SK-MEL-5 (cell line): Measurements from ENCODE around the gene MINDY4. TPM values are rescaled to one million over a fixed set of nuclear protein-coding genes. Genes with fewer than 3 reads are reported as not detected.

Experiments
- DNase-seq: peaks from one replicate; pipeline ENCODE4 v3.0.0-alpha.2; 2016; ENCODE audit warnings: low read depth, low spot score
- in situ Hi-C: cut with HindIII; loops from 2 replicates; pipeline ENCODE4 v1.10.0; 2016; ENCODE audit warnings: low sequenced_read_pairs, high pct_unique_total_duplicates, low pct_unique_long_range_greater_than_20kb
- polyA plus RNA-seq, 2 experiments: library from polyadenylated mRNA; depleted of rRNA; stranded (reverse); fragments of >200 nt; gene quantifications; 2 replicates each; pipeline ENCODE4 v1.2.3, GENCODE V29; 2015
- total RNA-seq: library from RNA; depleted of rRNA; stranded (reverse); fragments of >200 nt; shearing (Covaris generic); gene quantifications from 2 replicates; pipeline ENCODE4 v1.2.3, GENCODE V29; 2014; rRNA removed

Gene MINDY4
- total RNA-seq, result 5.2 and 6.5 TPM in 2 replicates
- 5.0 and 7.1 TPM in 2 replicates for polyA plus RNA-seq (2015; cell fraction: cytosol; rRNA removed)
- polyA plus RNA-seq (2015; cell fraction: nucleus; rRNA removed), result 11.5 and 17.8 TPM in 2 replicates

DNA sequence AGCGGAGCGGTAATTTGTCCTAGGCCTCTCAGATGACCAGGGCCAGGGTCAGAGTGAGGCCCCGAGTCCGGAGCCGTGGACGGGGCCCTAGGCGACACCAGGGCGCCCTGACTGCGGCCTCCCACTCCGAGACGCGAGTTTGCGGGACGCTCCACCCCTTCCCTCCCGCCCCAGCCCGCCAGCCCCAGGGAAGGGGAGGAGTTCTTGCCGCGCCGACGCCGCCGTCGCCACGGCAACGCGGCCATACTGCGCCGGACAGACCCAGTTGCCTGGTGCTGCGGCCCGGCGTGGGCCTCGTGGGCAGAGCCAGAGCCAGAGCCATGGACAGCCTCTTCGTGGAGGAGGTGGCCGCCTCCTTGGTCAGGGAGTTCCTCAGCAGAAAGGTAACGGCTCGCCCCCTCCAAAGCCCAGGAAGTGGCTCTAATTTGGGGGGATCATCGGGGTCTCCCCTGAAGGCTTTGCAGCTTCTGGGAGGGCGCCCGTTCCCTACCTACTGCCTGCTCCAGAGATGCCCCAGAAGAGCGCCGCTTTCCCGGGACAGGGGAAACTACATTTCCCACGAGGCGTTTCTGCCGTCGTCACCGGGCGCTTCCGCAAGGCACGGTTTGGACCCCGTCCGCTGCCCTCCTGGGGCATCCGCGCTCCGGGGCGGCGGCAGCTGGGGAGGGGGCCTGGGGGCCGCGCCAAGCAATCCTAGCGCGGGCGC is at the start of gene MINDY4:
TSS of gene MINDY4 (plus strand) at position 244 of the 706 bp plus-strand sequence. CDS start at position 321, 77 bp downstream.
- in situ Hi-C loops, result no loop called here
- peak; percentile 86 for DNase-seq

- in situ Hi-C loops, result no loop called here
- no peak for DNase-seq
Observed at GRCh38 chr7:30722187-30722586, 49.0 kb upstream of the MINDY4 start.

- in situ Hi-C loops, result no loop called here
Observed at GRCh38 chr7:30722671-30723070, 48.5 kb upstream of the MINDY4 start.

DNA sequence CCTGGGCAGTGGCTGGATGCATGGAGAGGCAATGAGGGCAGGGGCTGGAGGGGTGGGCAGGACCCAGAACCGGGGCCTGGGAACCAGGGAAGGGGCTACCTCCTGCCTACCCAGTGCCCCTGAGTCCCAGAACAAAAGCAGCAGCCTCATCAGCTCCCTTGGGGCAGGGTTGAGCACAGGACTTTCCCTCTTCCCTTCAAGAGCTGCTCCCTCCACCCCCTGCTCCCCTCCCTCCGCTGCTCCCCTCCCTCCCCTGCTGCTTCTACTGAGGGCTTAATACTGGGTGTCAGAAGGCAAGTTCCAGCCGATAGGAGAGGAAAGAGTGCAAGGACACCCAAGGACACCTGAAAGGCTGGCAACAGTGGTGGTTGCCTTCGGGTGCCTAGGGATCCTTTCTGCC is 47.4 kb upstream of the MINDY4 start:
- DNase-seq, result no peak
- in situ Hi-C loops, result no loop called here

More at GRCh38 chr7:30722671-30723070, 48.5 kb upstream of the MINDY4 start:
- no peak for DNase-seq

DNA sequence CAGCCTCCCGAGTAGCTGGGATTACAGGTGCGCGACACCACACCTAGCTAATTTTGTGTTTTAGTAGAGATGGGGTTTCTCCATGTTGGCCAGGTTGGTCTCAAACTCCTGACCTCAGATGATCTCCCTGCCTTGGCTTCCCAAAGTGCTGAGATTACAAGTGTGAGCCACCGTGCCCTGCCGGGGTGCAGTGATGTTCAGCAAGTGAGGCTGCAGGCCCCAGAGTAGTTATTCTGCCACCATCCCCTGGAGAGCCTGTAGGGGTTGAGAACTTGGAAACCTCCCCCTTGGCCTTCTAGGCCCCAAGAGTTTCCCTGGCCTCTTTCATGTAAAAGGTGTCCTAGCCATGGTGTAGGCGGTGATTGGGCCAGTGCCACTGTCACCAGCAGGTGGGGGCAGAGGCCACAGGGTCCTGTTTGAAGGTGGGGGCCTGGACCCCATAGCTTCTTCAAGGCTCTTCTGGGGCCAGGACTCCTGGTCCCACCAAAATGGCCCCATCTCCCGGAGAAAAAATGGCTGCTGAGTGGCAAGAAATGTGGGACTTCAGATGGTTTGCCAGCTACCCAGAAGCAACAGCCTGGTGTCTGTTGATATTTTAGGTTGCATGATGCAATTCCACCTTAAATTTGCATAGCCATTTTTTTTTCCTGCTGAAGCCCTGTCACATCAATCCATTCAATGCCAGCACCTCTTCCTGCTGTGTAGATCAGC is 44.8 kb upstream of the MINDY4 start:
- in situ Hi-C loops, result no loop called here
- no peak for DNase-seq

DNA sequence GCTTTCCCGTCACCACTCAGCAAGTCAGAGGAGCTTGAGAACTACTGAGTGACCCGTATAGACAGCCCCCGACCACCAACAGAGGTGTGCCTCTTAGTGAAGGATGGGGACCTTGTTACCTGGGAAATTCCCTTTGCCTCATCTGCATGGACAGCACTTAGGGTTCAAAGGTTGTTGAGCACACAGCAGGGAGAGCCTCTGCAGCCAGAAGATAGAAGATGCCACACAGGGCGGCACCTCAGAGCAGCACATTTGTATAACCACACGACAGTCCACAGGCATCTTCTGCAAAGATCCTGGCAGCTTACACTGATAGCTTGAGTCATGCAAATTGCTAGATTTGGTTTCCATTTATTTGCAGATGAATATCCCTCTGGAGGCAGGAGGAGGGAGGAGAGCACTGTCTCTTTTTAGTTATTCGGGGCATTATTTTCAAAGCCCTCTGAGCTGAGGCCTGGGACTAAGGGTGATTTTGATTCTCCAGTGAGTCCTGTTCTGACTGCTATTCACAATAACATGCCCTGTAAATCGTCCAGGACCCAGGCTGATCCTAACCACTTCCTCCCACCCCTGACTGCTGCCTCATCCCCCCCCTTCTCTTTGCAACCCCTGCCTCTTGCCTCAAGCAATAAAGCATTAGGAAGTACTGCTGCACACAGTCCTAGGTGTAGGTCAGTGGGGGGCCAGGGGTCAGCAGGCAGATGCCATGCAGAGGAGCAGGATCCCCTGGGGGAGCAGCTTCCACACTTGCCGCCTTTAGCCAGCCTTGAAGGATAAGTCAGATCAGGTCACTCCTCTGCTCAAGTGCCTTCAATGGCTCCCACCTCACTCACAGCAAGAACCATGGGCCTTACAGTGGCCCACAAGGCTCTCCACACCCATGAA is 43.9 kb upstream of the MINDY4 start:
- in situ Hi-C loops, result no loop called here
- DNase-seq, result no peak

- in situ Hi-C loops, result no loop called here
- no peak for DNase-seq
Observed at GRCh38 chr7:30728591-30729100, 42.6 kb upstream of the MINDY4 start.

DNA sequence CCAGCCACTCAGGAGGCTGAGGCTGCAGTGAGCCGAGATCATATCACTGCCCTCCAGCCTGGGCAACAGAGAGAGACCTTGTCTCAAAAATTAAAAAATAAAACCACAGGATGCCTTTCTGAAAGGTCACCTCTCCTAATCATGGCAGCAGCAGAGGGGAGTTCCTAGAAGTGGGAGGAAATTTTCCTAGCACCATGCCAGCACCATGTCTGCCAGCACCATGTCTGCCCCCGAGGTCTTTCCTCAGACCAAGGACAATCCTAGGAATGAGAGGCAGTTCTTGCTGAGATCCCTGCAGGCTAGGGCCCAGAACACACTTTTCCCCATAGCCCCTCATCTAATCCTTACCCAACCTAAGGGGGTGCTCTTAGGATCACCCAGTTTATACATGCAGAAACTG is 41.6 kb upstream of the MINDY4 start:
- DNase-seq, result no peak
- in situ Hi-C loops, result no loop called here

DNA sequence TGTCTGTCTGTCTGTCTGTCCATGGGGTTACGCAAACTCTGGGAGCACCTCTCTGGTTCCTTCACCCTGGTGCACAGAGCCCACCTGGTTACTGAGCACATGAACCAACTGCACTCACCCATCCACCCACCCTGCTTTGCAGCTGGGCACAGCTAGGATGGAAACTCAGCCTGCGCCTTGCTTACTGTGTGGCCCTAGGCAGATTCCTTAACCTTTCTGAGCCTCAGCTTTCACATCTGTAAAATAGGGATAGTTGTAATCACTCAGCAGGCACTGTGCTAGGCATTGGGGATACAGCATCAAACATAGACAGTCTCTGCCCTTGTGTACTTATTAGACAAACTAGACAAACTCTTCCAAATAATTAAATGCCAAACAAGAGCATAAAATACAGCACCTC is 41.1 kb upstream of the MINDY4 start:
- no peak for DNase-seq
- in situ Hi-C loops, result no loop called here

DNA sequence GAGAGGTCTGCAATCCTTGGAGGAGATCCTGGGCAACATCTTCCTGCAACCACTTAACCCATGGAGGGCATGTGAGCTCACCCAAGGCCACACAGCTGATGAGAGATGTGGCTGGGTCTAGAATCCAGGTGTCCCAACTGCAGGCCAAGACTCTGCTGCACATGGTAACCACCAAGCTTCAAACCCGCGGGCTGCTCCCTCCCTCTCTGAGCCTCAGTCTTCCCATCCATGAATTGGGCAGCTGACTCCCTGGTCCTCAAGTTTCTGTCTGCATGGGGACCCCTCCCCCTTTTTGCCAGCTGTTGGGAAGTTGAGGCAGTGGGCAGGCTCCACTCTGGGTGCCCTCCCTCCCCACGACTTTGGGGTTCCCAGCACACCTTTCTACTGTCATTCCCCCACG is 40.2 kb upstream of the MINDY4 start:
- DNase-seq, result no peak
- in situ Hi-C loops, result no loop called here

DNA sequence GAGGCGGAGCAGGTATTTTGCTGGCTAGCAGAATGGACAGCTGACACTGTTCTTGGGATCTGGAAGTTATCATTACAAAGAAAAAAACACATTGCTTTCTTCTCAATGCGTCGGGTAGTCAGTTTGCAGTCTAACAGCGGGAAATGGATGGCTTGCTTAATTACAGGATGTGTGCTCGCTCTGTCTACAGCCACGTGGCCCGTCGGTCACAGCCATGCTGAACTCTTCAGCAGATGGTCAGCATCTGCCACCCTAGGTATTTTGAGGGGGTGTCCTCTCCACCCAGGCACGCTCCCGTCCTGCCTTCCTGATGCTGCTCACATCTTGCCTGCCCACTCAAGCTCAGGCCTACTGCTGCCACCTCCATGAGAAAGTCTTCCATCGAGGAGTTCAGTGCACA is 39.6 kb upstream of the MINDY4 start:
- in situ Hi-C loops, result no loop called here
- DNase-seq, result no peak

DNA sequence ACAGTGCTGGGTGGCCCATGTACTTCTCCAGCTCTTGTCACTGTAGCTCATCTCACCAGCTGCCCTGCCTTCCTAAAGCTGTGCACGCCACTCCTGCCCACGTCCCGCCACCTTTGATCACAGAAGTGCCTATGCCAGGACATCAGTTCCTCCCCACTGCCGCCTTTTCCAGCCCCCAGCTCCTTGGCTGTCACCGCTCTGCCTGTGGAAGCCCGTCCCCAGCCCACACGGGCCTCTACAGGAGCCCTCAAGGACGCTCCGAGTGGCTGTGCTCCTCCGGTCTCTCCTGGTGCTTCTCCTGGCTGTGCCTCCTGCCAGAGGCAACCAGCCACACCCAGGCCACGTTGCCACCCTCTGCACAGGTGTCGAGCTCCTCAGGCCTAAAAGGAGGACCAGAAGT is 38.6 kb upstream of the MINDY4 start:
- DNase-seq, result no peak
- in situ Hi-C loops, result no loop called here

- in situ Hi-C loops, result no loop called here
- DNase-seq, result no peak
Observed at GRCh38 chr7:30733216-30733615, 38.0 kb upstream of the MINDY4 start.

DNA sequence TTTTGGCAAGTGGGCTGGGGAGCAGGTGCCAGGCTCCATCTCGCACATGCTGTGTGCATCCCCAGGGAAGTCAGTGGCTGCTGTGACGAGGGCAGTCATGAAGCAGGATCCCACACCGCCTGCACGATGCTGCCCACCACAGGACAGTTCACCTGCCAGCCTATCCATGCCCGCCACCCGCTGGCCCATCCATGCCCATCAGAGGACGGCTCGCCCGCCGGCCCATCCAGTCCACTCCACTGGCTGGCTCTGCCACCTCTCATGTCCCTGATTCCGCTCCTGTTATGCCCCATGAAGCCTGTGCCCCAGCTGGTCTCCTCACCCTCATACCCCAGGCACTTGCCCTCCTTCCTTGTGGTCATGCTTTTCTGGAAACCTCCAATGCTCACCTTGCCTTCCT is 37.5 kb upstream of the MINDY4 start:
- DNase-seq, result no peak
- in situ Hi-C loops, result no loop called here

GRCh38 chr7:30734497-30734896 is 36.7 kb upstream of the MINDY4 start:
- in situ Hi-C loops, result no loop called here
- no peak for DNase-seq

DNA sequence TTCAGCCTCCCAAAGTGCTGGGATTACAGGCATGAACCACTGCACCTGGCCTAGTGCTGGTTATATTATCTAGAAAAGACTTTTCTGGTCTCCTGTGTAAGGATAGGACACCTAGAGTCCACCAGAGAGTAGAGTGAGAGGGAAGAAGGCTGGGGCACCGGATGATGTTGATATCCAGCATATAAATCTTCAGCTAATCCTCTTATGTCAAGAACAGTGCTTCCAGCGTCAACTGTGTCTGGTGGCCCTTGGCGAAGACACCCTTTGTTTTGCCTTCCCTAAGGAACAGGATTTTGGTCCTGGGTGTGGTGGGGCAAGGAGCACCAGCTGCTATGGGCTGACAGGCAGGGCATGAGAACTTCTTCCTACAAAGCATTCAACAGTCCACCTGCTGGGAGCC is 35.6 kb upstream of the MINDY4 start:
- in situ Hi-C loops, result no loop called here
- no peak for DNase-seq

- in situ Hi-C loops, result no loop called here
- DNase-seq, result no peak
Observed at GRCh38 chr7:30736291-30736690, 34.9 kb upstream of the MINDY4 start.
